HG03378 (cell line): ENCODE results near the gene BORCS8.

Source experiments
- ATAC-seq: cut with Tn5 transposase; IDR thresholded peaks from one replicate; pipeline ENCODE4 v1.9.1; 2021; ENCODE audit warnings: mild to moderate bottlenecking, moderate library complexity; ENCODE audit not compliant: unreplicated experiment

Gene BORCS8

DNA sequence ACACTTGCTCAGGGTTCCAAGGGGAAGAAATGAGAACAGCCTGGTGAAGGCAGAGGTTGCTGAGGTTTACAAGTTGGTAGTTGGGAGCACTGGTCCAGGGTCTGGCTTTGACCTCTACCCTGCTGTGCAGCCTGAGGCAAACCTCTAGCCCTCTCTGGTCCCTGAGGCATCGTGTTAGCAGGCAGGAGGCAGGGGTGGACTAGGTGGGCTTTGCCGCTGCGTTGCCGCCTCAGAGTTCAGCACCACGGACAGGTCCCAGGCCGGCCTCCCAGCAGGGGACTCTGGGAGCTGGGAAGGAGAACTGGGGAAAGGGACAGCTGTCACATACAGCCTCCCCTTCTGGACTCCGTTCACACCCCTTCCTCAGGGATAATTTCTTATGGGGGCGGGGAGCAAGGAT is 22.9 kb upstream of the BORCS8 start:
- ATAC-seq = no peak

DNA sequence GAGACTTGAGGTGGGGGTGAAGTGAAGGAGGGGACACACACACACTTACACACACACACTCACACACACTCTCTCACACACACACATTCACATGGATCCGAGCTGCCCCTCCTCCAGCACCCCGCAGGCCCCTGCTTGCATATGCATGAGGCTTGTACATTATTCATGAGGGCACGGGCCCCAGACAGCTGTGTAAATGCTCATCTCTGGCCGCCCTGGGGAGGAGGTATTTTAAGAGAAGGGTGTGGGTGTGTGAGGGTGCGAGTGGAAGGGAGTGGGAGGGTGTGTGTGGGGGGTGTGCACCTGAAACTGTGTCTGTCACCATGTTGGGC is 22.2 kb upstream of the BORCS8 start:
- no peak for ATAC-seq

- no peak for ATAC-seq
Measured at GRCh38 chr19:19213426-19214158, 21.6 kb upstream of the BORCS8 start.

DNA sequence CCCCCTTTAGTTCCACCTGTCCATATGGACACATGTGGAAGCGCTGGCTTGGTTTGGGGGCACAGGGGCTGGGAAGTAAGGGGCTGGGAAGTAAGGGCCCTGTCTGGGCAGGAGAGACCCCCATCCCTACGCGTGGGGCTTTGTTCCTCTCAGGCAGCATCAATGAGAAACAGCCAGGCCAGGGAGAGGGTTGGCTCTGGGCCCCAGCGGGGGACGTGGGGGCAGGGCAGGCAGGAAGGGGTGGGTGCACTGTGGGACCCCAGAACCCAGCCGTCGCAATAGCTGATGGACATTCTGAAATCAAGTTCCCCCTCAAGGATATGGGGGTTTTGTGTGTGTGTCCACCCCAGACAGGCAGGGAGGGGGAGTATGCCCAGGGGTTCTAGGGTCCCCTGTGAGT is 21.0 kb upstream of the BORCS8 start:
- ATAC-seq = no peak

- no peak for ATAC-seq
Measured at GRCh38 chr19:19211499-19212420, 19.8 kb upstream of the BORCS8 start, which contains the start of gene NCAN. Gene NCAN (plus strand): TSS chr19:19211958. CDS start chr19:19216954, 4,996 bp downstream.

GRCh38 chr19:19209372-19209771 is 17.4 kb upstream of the BORCS8 start:
- ATAC-seq = no peak

GRCh38 chr19:19207637-19208572 is 16.0 kb upstream of the BORCS8 start:
- ATAC-seq = no peak

DNA sequence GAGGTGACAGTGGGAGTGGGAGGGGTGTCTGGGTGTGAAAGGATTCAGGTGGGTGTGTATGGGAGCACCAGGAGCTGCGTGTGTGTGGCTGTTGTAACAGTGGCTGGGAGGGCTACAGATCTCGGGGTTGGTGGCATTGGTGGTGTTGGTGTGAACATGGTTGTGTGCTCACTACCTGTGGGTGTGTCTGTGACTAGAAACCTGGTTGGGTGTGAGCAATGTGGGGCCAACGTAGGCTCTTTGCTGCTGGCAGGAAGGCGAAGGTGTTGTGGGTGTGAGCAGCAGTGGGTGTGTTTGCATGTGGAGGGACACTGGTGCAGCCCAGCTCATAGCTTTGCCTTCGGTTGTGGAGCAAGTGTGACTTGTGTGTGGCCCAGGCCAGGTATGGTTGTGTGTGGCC is 15.0 kb upstream of the BORCS8 start:
- no peak for ATAC-seq

DNA sequence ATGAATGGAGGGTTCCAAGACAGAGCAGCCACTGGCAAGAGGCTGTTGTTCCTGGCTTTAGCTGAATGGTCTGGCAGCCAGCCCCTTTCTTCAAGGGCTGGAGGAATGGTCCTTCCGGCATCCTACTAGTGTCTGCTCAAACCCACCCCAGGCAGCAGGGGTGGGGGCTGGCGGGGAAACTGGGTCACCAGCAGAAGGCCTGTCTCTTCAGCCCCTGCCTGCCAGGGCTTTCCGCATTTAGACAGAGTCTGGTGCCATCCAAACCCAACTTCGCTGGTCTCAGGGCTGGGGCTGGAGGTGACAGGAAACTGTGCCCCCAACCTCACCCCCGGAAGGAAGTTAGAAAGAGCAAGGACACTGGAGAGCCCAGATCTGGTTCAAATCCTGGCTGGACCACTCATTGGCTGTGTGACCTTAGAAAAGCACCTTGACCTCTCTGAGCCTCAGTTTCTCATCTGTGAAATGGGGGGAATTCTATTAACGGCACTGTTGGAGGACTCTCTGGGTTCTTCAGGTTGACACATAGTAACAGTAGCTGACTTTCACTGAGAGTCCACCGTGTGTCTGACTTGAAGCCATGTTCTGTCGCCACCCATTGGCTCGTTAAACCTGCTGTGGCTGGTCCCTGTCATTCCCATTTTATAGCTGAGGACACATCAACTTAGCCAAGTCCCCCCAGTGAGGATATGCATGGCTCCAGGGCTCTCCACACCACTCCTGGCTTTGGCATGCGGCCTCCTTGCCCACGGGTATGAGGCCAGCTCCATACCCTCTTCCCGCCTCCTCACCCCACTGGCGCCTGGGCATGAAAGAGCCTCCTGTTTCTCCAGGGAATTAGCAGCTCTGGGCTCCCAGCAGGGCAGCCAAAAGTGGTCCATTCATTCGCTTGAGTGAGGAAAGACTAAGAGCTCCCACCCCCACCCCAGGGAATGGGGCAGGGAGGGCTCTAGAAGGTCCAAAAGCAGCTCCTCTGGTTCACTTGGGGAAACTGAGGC is 13.8 kb upstream of the BORCS8 start:
- ATAC-seq = no peak

DNA sequence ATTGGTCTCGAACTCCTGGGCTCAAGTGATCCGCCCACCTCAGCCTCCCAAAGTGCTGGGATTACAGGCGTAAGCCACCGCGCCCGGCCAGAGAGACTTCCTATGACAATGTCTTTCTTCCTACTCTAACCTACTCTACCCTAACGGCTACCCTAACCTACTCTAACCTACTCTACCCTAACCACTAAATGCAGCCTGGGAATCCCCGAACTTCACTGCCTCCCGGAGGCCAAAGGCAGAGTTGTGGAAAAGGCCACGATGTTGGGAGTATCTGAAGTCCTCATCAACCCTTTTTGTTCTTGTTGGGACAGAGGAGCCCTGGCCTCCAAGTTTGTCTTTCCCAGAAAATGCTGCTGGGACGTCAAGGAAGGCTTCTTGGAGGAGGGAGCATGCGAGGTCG is 12.2 kb upstream of the BORCS8 start:
- no peak for ATAC-seq

- no peak for ATAC-seq
Measured at GRCh38 chr19:19203012-19203856, 11.3 kb upstream of the BORCS8 start, which contains the start of gene NR2C2AP. Gene NR2C2AP (minus strand): TSS chr19:19203414. CDS start chr19:19203060, 354 bp downstream.

DNA sequence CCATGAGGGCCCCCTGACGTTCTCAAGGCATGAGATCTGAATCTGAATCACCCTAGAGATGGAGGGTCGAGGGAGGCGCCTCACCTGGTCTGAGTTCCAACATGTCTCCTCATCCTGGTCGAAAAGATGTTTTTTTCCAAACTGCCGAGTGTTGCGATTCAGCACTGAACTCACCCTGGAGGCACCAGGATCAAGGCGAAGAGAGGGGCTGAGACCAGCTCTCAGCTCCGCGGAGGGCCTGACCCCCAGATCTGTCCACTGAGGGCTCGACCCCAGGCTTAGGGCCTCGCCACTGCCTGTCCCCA is 10.7 kb upstream of the BORCS8 start:
- ATAC-seq = no peak

- no peak for ATAC-seq
Measured at GRCh38 chr19:19201697-19202630, 10.0 kb upstream of the BORCS8 start.

DNA sequence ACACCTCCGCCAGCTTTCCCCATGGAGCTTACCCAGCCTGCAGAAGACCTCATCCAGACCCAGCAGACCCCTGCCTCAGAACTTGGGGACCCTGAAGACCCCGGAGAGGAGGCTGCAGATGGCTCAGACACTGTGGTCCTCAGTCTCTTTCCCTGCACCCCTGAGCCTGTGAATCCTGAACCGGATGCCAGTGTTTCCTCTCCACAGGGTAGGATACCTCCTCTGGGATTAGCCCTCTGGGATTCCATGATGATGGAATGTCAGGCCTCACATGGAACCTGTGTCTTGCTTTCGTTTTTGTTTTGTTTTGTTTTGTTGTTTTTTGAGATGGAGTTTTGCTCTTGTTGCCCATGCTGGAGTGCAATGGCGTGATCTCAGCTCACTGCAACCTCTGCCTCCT is 2.0 kb upstream of the BORCS8 start:
- no peak for ATAC-seq

GRCh38 chr19:19192910-19193423 is 1.0 kb upstream of the BORCS8 start:
- ATAC-seq = no peak

DNA sequence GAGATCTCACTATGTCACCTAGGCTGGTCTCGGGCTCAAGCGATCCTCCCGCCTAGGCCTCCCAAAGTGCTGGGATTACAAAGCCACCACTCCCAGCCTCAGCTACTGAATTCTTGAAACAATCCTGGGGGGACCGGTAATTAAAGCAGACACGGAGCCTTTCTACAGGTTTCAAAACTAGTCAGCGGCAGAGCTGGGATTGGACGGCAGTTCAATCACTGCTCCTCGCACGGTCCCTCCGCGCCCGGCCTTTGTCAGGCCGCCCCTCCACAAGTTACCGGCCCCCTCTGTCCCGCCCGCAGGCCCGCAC is 229 bp downstream of the BORCS8 start:
- ATAC-seq = peak; percentile 7

- no peak for ATAC-seq
Measured at GRCh38 chr19:19186742-19187141, 5.2 kb downstream of the BORCS8 start.
